Kidney (tissue), 14 donors: ENCODE results near the gene BCL2L1. TPM values are rescaled to one million over a fixed set of nuclear protein-coding genes. Genes with fewer than 3 reads are reported as not detected.

Experiments
- DNase-seq, 5 donors: peaks; one replicate each; pipeline ENCODE4 v3.0.0-alpha.2; 2013 to 2020
- FAIRE-seq: peaks from 2 replicates; lab custom pipeline; 2012; peaks lifted over from hg19 to GRCh38; lab: Jason Lieb, UNC
- H3K27ac ChIP-seq, 2 donors: one replicate each; pipeline ENCODE4 v1.7.0; 2013; ENCODE audit warnings: low read depth in 2 of 2, low read length in 2 of 2, inconsistent platforms in 1 of 2
- H3K27me3 ChIP-seq: one replicate; pipeline ENCODE4 v1.7.1; 2013; ENCODE audit warnings: low read length, inconsistent platforms; ENCODE audit not compliant: control insufficient read depth, insufficient read depth
- H3K36me3 ChIP-seq, 3 donors: one replicate each; pipeline versions ENCODE4 v1.7.0 to v1.7.1; 2013; ENCODE audit warnings: low read length in 3 of 3, control low read depth in 1 of 3, inconsistent platforms in 1 of 3; ENCODE audit not compliant: insufficient read depth in 3 of 3, control insufficient read depth in 2 of 3
- H3K4me1 ChIP-seq, 3 donors: one replicate each; pipeline versions ENCODE4 v1.7.0 to v1.7.1; 2013; ENCODE audit warnings: low read length in 3 of 3, inconsistent platforms in 1 of 3, low read depth in 1 of 3; ENCODE audit not compliant: control insufficient read depth in 2 of 3, insufficient read depth in 2 of 3
- H3K4me3 ChIP-seq, 3 donors: one replicate each; pipeline versions ENCODE4 v1.7.0 to v1.8.1; 2013; ENCODE audit warnings: low read length in 3 of 3, control low read depth in 1 of 3, inconsistent platforms in 1 of 3
- H3K9ac ChIP-seq, 3 donors: one replicate each; pipeline versions ENCODE4 v1.7.0 to v1.7.1; 2013; ENCODE audit warnings: low read length in 3 of 3, control low read depth in 1 of 3, inconsistent platforms in 1 of 3
- H3K9me3 ChIP-seq, 3 donors: one replicate each; pipeline versions ENCODE4 v1.7.0 to v1.7.1; 2013; ENCODE audit warnings: low read length in 3 of 3, control low read depth in 1 of 3, inconsistent platforms in 1 of 3; ENCODE audit not compliant: control insufficient read depth in 2 of 3, insufficient read depth in 1 of 3
- CTCF ChIP-seq: IDR thresholded peaks from 3 replicates; pipeline ENCODE4 v1.5.1; 2012; ENCODE audit warnings: mild to moderate bottlenecking, moderate library complexity, borderline replicate concordance; ENCODE audit not compliant: insufficient read depth; ENCODE audit errors: extremely low read depth
- intact Hi-C: fragments of 100-400 bp; cut with DNase I; formaldehyde crosslinking; loops from one replicate; pipeline ENCODE4 v1.11.1; 2022
- polyA plus RNA-seq: library from polyadenylated mRNA; stranded (reverse); fragments of 350-450 nt; fragmentation: Illumina TruSeq; extraction: RNeasy Lipid Tissue Mini Kit (QIAGEN cat#74804); gene quantifications from one replicate; pipeline ENCODE4 v1.2.3, GENCODE V29; 2014; ENCODE audit warnings: low read depth, low replicate concordance; ENCODE audit not compliant: insufficient read depth
- total RNA-seq: library from RNA; stranded (reverse); fragmentation: NEBNext Ultra II Directional; extraction: Animal tissue kit (Norgen Biotek cat#: 25700); gene quantifications from one replicate; pipeline ENCODE4 v1.2.1, GENCODE V29; 2021
- donor health status: control.
- donor health status: control.
- donor health status: control.
- donor health status: control.
- donor health status: control.
- donor health status: DM: yes; HTN: yes; CAD: no.
- donor health status: Normal renal cell carcinoma (clear cell type).

Gene BCL2L1
- total and polyA plus RNA-seq, 2 donors from 2014 or later = 132 to 139 TPM

- H3K4me3 ChIP-seq = no peak overlapping the region
- peak overlapping the region in 2 of 3 donors; percentile 24 to 34 for H3K9ac ChIP-seq
- intact Hi-C loops = no loop called here
- FAIRE-seq (no peak), DNase-seq (peak in 3 of 5 donors; percentile 44 to 67 (median 67))
- H3K4me1 ChIP-seq = peaks cover 2 to 79% (median 72%) of the 10 kb centered on the region in 3 donors
- peak overlapping the region; percentile 56 for H3K27ac ChIP-seq
- H3K9me3 ChIP-seq = no peaks in the 10 kb centered on the region
- peaks cover 0 to 10% (median 0%) of the 10 kb centered on the region in 3 donors for H3K36me3 ChIP-seq
- no peak for TF ChIP-seq CTCF
- H3K27me3 ChIP-seq = no peaks in the 10 kb centered on the region
Measured at GRCh38 chr20:31678389-31679356, 44.0 kb downstream of the BCL2L1 start.

GRCh38 chr20:31677553-31678260 lies 45.0 kb downstream of the BCL2L1 start:
- H3K4me1 ChIP-seq = peaks cover 2 to 84% (median 70%) of the 10 kb centered on the region in 3 donors
- H3K4me3 ChIP-seq = no peak overlapping the region
- intact Hi-C loops = no loop called here
- H3K27me3 ChIP-seq = no peaks in the 10 kb centered on the region
- peaks cover 0 to 10% (median 0%) of the 10 kb centered on the region in 3 donors for H3K36me3 ChIP-seq
- H3K9ac ChIP-seq = peak overlapping the region in 2 of 3 donors; percentile 24
- TF ChIP-seq CTCF = no peak
- DNase-seq (no peak), FAIRE-seq (no peak)
- H3K27ac ChIP-seq = peak overlapping the region; percentile 56
- no peaks in the 10 kb centered on the region for H3K9me3 ChIP-seq

- H3K9ac ChIP-seq = peak overlapping the region in 2 of 3 donors; percentile 19 to 62
- H3K27ac ChIP-seq = peak overlapping the region; percentile 81 to 86
- H3K9me3 ChIP-seq = no peaks in the 10 kb centered on the region
- no peak for DNase-seq
- H3K36me3 ChIP-seq = peaks cover 0 to 10% (median 0%) of the 10 kb centered on the region in 3 donors
- peaks cover 2 to 84% (median 70%) of the 10 kb centered on the region in 3 donors for H3K4me1 ChIP-seq
- H3K4me3 ChIP-seq = no peak overlapping the region
- intact Hi-C loops = no loop called here
- no peaks in the 10 kb centered on the region for H3K27me3 ChIP-seq
- no peak for TF ChIP-seq CTCF
- FAIRE-seq = no peak
Measured at GRCh38 chr20:31676609-31676989, 46.1 kb downstream of the BCL2L1 start.
